ENCODE results near the gene GLCE.

GLCE gene

GRCh38 chr15:69292826-69293420, 132.5 kb downstream of the GLCE start:
- Histone ChIP-seq H4K8ac (ENCODE audit: low read depth, low read length) (no peak overlapping the region), H2BK12ac (ENCODE audit: low read length) (no peak overlapping the region), H3K4me3 (ENCODE audit: low read depth, low read length) (no peak overlapping the region), H2BK5ac (ENCODE audit: low read depth, low read length, poor library complexity) (no peak overlapping the region), H3K36me3 (ENCODE audit: control insufficient read depth in 1 of 2, insufficient read depth in 2 of 2, low read length in 2 of 2) (no peaks in the 10 kb centered on the region), H3K27me3 (ENCODE audit: insufficient read depth, low read length) (peaks cover 3% of the 10 kb centered on the region), H4K91ac (ENCODE audit: low read depth, low read length) (no peak overlapping the region), H3K4ac (ENCODE audit: low read depth, low read length) (no peak overlapping the region), H3K79me1 (ENCODE audit: low read length) (no peaks in the 10 kb centered on the region), H3K14ac (ENCODE audit: low read length) (no peak overlapping the region), H2AFZ (ENCODE audit: insufficient read depth, low read length, poor library complexity) (no peak overlapping the region), H3K4me2 (ENCODE audit: low read length) (no peak overlapping the region), H3K4me1 (ENCODE audit: control insufficient read depth in 1 of 2, insufficient read depth in 2 of 2, low read length in 2 of 2) (no peaks in the 10 kb centered on the region), H3K23ac (ENCODE audit: low read length) (no peak overlapping the region), H2AK5ac (ENCODE audit: low read length) (no peak overlapping the region), H3K27ac (ENCODE audit: low read depth, low read length) (no peak overlapping the region), H4K12ac (ENCODE audit: low read depth, low read length) (no peak overlapping the region), H2BK120ac (ENCODE audit: insufficient read depth, low read length, poor library complexity) (no peak overlapping the region), H3K9ac (ENCODE audit: low read length) (no peak overlapping the region), H3K9me3 (ENCODE audit: insufficient read depth, low read depth, low read length) (no peaks in the 10 kb centered on the region), H3K79me2 (ENCODE audit: control insufficient read depth, insufficient read depth, low read length, poor library complexity) (no peaks in the 10 kb centered on the region), H3K18ac (ENCODE audit: low read length) (no peak overlapping the region)
- WGBS (ENCODE audit: extremely low coverage, insufficient coverage, insufficient read length): no CpG with 5 or more reads among the region's 10 CpGs
- no peak for DNase-seq

DNA sequence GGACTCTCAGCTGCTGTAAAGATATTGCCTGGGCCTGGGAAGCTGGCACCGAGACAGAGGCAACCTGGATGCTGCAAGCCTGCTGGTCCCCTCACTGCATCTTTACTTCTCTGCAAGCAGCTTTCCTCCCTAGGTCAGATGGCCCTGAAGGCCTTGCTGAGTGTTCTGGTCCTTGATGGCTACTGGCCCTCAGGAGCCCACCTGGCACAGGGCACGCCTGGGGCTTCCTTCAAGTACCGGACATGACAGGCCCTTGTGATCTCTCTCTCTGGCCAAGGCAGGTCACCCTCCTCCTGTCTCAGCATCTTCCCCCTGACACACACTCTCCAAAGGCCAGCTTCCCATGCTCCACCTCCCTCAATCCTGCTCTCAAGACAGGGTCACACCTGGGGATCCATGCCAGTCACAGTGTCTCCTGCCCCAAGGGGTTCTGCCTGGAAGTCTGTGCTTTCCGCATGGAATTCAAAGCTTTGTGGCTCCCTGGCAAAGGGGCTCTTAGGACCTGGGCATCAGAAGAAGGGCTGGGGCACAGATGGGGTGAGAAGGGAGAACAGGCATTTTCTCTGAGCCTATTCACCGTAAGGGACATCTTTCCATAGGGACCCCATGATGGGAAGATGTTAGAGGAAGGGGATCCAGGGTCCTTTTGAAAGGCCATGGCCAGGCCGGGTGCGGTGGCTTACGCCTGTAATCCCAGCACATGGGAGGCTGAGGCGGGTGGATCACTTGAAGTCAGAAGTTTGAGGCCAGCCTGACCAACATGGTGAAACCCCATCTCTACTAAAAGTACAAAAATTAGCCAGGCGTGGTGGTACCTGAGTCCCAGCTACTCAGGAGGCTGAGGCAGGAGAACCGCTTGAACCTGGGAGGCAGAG, 133.5 kb downstream of the GLCE start:
- peaks cover 2 to 6% of the 10 kb centered on the region in 2 experiments for H3K4me1 ChIP-seq (ENCODE audit: control insufficient read depth in 1 of 2, insufficient read depth in 2 of 2, low read length in 2 of 2)
- H2AFZ ChIP-seq (ENCODE audit: insufficient read depth, low read length, poor library complexity): no peak overlapping the region
- no peak overlapping the region for H3K4me3 ChIP-seq (ENCODE audit: low read depth, low read length)
- H4K12ac ChIP-seq (ENCODE audit: low read depth, low read length): no peak overlapping the region
- no peak overlapping the region for H4K91ac ChIP-seq (ENCODE audit: low read depth, low read length)
- no peak for DNase-seq
- no peak overlapping the region for H4K8ac ChIP-seq (ENCODE audit: low read depth, low read length)
- no peak overlapping the region for H2BK120ac ChIP-seq (ENCODE audit: insufficient read depth, low read length, poor library complexity)
- no peaks in the 10 kb centered on the region for H3K79me1 ChIP-seq (ENCODE audit: low read length)
- H3K36me3 ChIP-seq (ENCODE audit: control insufficient read depth in 1 of 2, insufficient read depth in 2 of 2, low read length in 2 of 2): no peaks in the 10 kb centered on the region
- no peak overlapping the region for H3K23ac ChIP-seq (ENCODE audit: low read length)
- no peak overlapping the region for H3K4me2 ChIP-seq (ENCODE audit: low read length)
- H2BK5ac ChIP-seq (ENCODE audit: low read depth, low read length, poor library complexity): no peak overlapping the region
- H3K9me3 ChIP-seq (ENCODE audit: insufficient read depth, low read depth, low read length): peaks cover 2% of the 10 kb centered on the region
- no peak overlapping the region for H3K9ac ChIP-seq (ENCODE audit: low read length)
- H2AK5ac ChIP-seq (ENCODE audit: low read length): no peak overlapping the region
- H3K79me2 ChIP-seq (ENCODE audit: control insufficient read depth, insufficient read depth, low read length, poor library complexity): no peaks in the 10 kb centered on the region
- H3K4ac ChIP-seq (ENCODE audit: low read depth, low read length): no peak overlapping the region
- H3K14ac ChIP-seq (ENCODE audit: low read length): no peak overlapping the region
- WGBS (ENCODE audit: extremely low coverage, insufficient coverage, insufficient read length): no CpG with 5 or more reads among the region's 11 CpGs
- no peak overlapping the region for H3K27ac ChIP-seq (ENCODE audit: low read depth, low read length)
- H3K18ac ChIP-seq (ENCODE audit: low read length): no peak overlapping the region
- H2BK12ac ChIP-seq (ENCODE audit: low read length): no peak overlapping the region
- peaks cover 14% of the 10 kb centered on the region for H3K27me3 ChIP-seq (ENCODE audit: insufficient read depth, low read length)

GRCh38 chr15:69296606-69297005, 136.2 kb downstream of the GLCE start:
- WGBS (ENCODE audit: extremely low coverage, insufficient coverage, insufficient read length): no CpG with 5 or more reads among the region's 6 CpGs

GRCh38 chr15:69297642-69298353, 137.4 kb downstream of the GLCE start:
- Histone ChIP-seq H2BK120ac (ENCODE audit: insufficient read depth, low read length, poor library complexity) (no peak overlapping the region), H3K9me3 (ENCODE audit: insufficient read depth, low read depth, low read length) (peaks cover 2% of the 10 kb centered on the region), H4K12ac (ENCODE audit: low read depth, low read length) (no peak overlapping the region), H3K18ac (ENCODE audit: low read length) (no peak overlapping the region), H3K4me1 (ENCODE audit: control insufficient read depth in 1 of 2, insufficient read depth in 2 of 2, low read length in 2 of 2) (peaks cover 2 to 6% of the 10 kb centered on the region in 2 experiments), H2BK12ac (ENCODE audit: low read length) (no peak overlapping the region), H3K9ac (ENCODE audit: low read length) (no peak overlapping the region), H2BK5ac (ENCODE audit: low read depth, low read length, poor library complexity) (no peak overlapping the region), H3K27me3 (ENCODE audit: insufficient read depth, low read length) (peaks cover 27% of the 10 kb centered on the region), H3K36me3 (ENCODE audit: control insufficient read depth in 1 of 2, insufficient read depth in 2 of 2, low read length in 2 of 2) (no peaks in the 10 kb centered on the region), H3K27ac (ENCODE audit: low read depth, low read length) (no peak overlapping the region), H3K4me2 (ENCODE audit: low read length) (no peak overlapping the region), H2AFZ (ENCODE audit: insufficient read depth, low read length, poor library complexity) (no peak overlapping the region), H4K8ac (ENCODE audit: low read depth, low read length) (no peak overlapping the region), H2AK5ac (ENCODE audit: low read length) (no peak overlapping the region), H3K23ac (ENCODE audit: low read length) (no peak overlapping the region), H3K4ac (ENCODE audit: low read depth, low read length) (no peak overlapping the region), H3K4me3 (ENCODE audit: low read depth, low read length) (no peak overlapping the region), H3K79me1 (ENCODE audit: low read length) (no peaks in the 10 kb centered on the region), H3K79me2 (ENCODE audit: control insufficient read depth, insufficient read depth, low read length, poor library complexity) (no peaks in the 10 kb centered on the region), H4K91ac (ENCODE audit: low read depth, low read length) (no peak overlapping the region), H3K14ac (ENCODE audit: low read length) (no peak overlapping the region)
- DNase-seq: no peak
- WGBS (ENCODE audit: extremely low coverage, insufficient coverage, insufficient read length): no CpG with 5 or more reads among the region's 10 CpGs

More at GRCh38 chr15:69296606-69297005, 136.2 kb downstream of the GLCE start:
- no peak overlapping the region for H2BK5ac ChIP-seq (ENCODE audit: low read depth, low read length, poor library complexity)
- H4K12ac ChIP-seq (ENCODE audit: low read depth, low read length): no peak overlapping the region
- DNase-seq: no peak
- no peak overlapping the region for H3K9ac ChIP-seq (ENCODE audit: low read length)
- H3K4me1 ChIP-seq (ENCODE audit: control insufficient read depth in 1 of 2, insufficient read depth in 2 of 2, low read length in 2 of 2): peaks cover 2 to 6% of the 10 kb centered on the region in 2 experiments
- H3K27ac ChIP-seq (ENCODE audit: low read depth, low read length): no peak overlapping the region
- peaks cover 27% of the 10 kb centered on the region for H3K27me3 ChIP-seq (ENCODE audit: insufficient read depth, low read length)
- H2AFZ ChIP-seq (ENCODE audit: insufficient read depth, low read length, poor library complexity): no peak overlapping the region
- no peaks in the 10 kb centered on the region for H3K36me3 ChIP-seq (ENCODE audit: control insufficient read depth in 1 of 2, insufficient read depth in 2 of 2, low read length in 2 of 2)
- H3K18ac ChIP-seq (ENCODE audit: low read length): no peak overlapping the region
- no peak overlapping the region for H2AK5ac ChIP-seq (ENCODE audit: low read length)
- H2BK120ac ChIP-seq (ENCODE audit: insufficient read depth, low read length, poor library complexity): no peak overlapping the region
- peaks cover 2% of the 10 kb centered on the region for H3K9me3 ChIP-seq (ENCODE audit: insufficient read depth, low read depth, low read length)
- no peak overlapping the region for H4K91ac ChIP-seq (ENCODE audit: low read depth, low read length)
- H3K14ac ChIP-seq (ENCODE audit: low read length): no peak overlapping the region
- no peaks in the 10 kb centered on the region for H3K79me2 ChIP-seq (ENCODE audit: control insufficient read depth, insufficient read depth, low read length, poor library complexity)
- H3K79me1 ChIP-seq (ENCODE audit: low read length): no peaks in the 10 kb centered on the region
- no peak overlapping the region for H3K23ac ChIP-seq (ENCODE audit: low read length)
- H3K4me3 ChIP-seq (ENCODE audit: low read depth, low read length): no peak overlapping the region
- no peak overlapping the region for H4K8ac ChIP-seq (ENCODE audit: low read depth, low read length)
- no peak overlapping the region for H3K4me2 ChIP-seq (ENCODE audit: low read length)
- no peak overlapping the region for H3K4ac ChIP-seq (ENCODE audit: low read depth, low read length)
- H2BK12ac ChIP-seq (ENCODE audit: low read length): no peak overlapping the region
